CD4-positive, alpha-beta T cell treated with Interleukin-1 beta for 1 hour (primary cell): ENCODE measurements around the gene DACT3.

Experiments
- DNase-seq, 2 donors: peaks; one replicate each; pipeline ENCODE4 v3.0.0-alpha.2; 2020 to 2022

The DACT3 gene

DNA sequence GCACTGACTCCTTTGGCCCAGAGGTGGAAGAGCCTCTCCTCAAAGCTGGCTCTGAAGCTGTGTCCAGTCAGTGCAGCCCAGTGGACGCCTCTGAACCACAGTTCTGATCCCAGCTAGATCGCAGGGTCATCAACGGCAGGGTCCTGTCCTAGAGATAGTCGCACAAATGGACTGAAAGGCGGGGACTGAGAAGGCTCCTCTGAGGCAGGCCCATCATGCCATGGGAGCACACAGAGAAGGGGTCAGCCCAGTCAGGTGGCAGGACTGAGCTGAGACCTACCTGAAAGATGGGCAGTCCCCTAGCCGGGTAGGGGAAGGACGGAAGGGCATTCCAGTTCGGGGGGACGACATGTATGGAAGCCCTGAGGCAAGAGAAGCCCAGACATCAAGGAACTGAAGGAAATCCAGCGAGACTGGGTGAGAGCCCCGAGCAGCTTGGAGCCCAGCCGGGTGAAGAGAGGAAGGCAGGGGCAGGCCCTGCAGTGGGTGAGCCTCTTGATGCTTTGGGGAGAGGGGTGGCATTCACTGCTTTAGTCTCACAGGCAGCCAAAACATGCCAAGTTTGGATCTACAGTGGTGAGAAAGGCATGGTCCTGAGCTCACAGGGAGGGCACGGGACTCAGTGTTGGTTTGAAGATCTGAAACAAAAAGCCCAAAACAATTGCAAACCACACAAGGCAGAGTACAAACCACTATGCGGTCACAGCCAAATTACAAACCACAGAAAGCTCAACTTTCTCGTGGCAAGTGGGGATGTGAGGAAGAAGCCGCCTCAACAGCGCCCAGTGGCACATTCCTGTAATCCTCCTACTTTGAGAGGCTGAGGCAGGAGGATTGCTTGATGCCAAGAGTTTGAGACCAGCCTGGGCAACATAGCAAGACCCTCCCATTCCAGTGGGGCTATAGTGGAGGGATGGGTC is 49.9 kb downstream of the DACT3 start:
- peak; percentile 28 to 58 for DNase-seq

- no peak for DNase-seq
These were observed 50.6 kb downstream of the DACT3 start for GRCh38 chr19:46610413-46610775.

- no peak for DNase-seq
These were observed 51.2 kb downstream of the DACT3 start for GRCh38 chr19:46609511-46610412.

GRCh38 chr19:46608581-46609345 is 52.2 kb downstream of the DACT3 start:
- no peak for DNase-seq

- DNase-seq: no peak
These were observed 52.8 kb downstream of the DACT3 start for GRCh38 chr19:46608178-46608577.

DNA sequence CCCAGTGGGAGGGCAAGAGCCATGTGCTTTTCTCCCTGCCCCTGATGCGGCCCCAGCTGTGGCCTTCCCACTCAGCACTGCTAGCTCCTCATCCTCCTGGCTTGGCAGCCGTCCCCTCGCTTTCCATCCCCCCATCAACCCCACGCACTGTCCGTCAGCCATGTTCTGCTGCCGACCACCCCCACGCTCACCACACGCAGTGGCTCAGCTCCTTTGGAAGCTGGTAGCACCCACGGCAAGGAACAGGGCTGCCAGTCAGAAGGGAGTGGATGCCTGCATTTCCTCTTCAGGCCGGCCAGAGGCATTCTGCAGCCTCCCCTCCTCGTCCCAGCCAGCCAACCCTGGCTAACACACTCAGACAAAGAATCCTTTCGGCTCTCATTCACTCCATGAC is 53.5 kb downstream of the DACT3 start:
- DNase-seq: no peak

- DNase-seq: no peak
These were observed 54.1 kb downstream of the DACT3 start for GRCh38 chr19:46606681-46607447.

- no peak for DNase-seq
These were observed 55.0 kb downstream of the DACT3 start for GRCh38 chr19:46606019-46606418.

GRCh38 chr19:46605356-46605821 is 55.6 kb downstream of the DACT3 start:
- no peak for DNase-seq

DNA sequence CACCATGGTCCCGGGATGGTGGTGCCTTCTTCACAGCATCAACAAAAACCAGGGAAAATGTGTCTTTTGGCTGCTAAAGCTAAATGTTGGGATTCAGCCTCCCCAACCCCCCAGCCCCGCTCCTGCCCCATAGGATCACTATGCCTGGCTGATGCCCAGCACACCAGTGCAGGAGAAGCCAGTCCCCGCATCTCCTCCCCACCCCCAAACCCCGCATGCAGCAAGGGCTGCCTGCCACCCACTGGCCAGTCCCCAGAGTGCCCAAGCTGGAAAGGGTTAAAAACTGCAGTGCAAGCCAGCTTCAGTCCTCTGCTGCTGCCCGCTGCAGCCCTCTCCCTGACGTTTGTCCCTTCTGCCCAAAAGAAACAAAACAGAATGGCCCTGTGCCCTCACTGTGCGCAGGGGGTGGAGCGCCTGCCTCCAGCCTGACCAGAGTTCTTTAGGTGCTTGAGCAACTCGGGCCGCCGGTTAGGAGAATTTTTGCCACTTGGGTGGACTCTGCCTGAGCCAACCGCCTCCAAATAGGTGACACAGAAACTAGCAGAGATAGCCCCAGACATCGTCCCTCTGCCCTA is 56.1 kb downstream of the DACT3 start:
- no peak for DNase-seq

DNA sequence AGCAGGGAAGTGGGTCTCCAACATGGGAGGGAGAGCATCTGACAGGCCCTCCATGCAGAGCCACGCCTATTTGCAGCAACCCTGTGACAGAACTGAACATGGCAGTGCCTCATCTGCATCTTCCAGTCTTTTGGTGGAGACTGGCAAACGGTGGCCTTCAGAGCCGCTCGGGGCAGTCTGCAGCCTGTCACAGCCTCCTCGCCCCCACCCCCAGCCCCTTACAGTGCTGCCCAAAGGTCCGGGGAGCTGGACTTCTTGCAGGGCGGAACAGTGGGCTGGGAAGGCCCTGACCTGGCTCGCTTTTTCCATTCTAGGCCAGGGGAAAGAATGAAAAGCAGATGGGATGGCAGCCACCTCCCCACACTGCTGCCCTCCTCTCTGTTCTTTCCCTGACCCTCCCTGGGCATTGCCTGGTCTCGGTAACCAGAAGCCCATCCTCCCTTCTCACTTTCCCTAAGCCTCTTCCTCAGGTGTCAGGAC is 57.2 kb downstream of the DACT3 start:
- DNase-seq: no peak

DNA sequence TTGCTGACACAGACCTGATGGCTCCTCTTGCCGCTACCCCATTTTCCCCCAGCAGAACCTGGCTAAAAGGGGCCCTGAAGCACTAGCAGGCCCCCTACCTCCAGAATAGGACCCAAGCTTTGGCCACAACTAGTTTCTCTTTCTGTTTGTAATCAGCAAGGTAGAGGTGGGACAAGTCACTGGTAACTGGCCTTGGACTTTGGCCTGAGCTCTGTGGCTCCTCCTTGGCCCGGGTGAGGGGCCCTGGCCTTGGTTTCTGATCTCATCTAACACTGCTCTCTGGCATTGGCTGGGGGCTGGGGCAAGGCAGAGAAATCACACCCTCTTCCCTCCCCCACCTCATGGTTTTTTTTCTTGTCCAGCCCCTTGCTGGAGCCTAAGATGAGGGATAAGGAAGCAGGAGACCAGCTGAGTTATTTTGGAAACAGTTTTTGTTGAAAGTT is 57.8 kb downstream of the DACT3 start:
- peak in 1 of 2 donors; percentile 19 for DNase-seq

- DNase-seq: peak in 1 of 2 donors; percentile 24
These were observed 58.4 kb downstream of the DACT3 start for GRCh38 chr19:46602392-46603194.

- DNase-seq: no peak
These were observed 59.4 kb downstream of the DACT3 start, which contains the start of gene CALM3 for GRCh38 chr19:46601318-46602224. TSS of gene CALM3 (plus strand) at chr19:46601330. CDS start at chr19:46601435, 105 bp downstream.

- DNase-seq: peak; percentile 95 to 98
These were observed 60.3 kb downstream of the DACT3 start for GRCh38 chr19:46600384-46601317.

DNA sequence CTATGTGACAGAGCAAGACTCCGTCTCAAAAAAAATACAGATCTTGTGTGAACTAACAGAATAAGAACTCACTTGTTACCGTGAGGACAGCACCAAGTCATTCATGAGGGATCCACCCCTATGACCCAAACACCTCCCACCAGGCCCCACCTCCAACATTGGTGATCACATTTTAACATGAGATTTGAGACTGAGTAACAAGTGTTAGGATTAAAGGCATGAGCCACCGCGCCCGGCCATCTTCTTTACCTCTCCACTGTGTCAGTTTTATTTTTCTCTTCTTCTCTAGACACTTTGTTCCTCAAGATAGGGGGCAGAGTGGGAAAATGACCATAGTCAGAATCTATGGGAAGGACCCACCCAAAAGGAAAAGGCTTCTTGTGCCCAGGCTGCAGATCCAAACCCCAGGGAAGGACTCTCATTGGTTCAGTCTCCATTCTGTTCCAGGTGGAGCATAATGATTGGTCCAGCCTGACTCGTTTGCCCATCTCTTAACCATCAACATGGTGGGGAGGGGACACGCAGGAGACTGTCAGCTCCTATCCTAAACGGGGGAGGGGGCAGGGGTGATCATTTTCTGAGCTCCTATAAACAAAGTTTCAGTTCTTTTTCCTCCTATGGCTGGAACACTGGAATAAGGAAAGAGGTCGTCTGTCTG is 61.1 kb downstream of the DACT3 start:
- no peak for DNase-seq

DNA sequence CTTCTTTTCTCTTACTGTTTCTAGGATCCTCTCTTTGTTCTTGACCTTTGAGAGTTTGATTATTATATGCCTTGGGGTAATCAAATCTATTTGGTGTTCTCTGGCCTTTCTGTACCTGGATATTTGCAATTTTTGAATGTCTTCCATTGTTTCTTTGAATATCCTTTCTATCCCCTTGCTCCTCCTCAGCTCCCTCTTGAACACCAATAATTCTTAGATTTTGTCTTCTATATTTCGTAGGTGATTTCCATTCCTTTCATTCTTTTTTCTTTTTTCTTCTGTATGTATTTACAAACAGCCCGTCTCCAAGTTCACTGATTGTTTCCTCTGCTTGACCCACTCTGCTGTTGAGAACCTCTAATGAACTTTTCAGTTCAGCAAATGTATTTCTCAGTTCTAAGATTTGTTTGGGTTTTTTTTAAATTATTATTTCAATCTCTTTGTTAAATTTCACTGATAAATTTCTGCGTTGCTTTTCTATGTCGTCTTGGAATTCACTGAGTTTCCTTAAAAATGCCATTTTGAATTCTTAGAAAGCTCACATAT is 62.5 kb downstream of the DACT3 start:
- DNase-seq: no peak
